ENCODE measurements around the gene MED13L. TPM values are rescaled to one million over a fixed set of nuclear protein-coding genes. Genes with fewer than 3 reads are reported as not detected.
"Not testable (repeated sequence)": the region's sequence is repeated elsewhere in the genome, so short reads cannot be mapped to it uniquely, and the experiment has no call there.

The MED13L gene
- total and polyA plus RNA-seq, 2 donors (not counting 3 experiments of a cell fraction or from before 2014, with no cell fraction given) = 27.4 to 93.6 TPM

DNA sequence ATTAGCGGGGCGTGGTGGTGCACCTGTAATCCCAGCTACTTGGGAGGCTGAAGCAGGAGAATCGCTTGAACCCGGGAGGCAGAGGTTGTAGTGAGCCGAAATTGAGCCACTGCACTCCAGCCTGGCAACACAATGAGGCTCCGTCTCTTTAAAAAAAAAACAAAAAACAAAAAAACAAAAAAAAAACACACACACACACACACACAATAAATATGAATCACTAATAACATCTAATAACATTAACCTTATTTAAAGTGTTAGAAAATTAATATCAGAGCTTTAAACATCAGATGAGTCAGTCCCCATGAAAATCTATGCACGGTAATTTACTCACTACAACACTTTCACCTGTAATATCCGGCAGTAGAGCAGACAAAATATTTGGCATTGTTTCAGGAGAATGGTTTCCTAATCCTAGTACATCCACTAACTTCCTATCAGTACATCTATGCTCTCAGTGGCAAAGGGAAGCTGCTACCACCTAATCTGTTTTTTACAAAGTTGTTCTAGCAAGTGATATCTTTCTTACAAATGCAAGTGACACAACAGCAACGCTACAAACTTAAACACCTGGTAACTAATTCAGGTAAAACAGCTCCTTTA is 36.2 kb downstream of the MED13L start:
- TF ChIP-seq MYC (IDR thresholded peaks at IDR 0.05; ENCODE audit: low read depth, low read length) (no peak), FOS (IDR thresholded peaks at IDR 0.05; ENCODE audit: borderline replicate concordance, insufficient read depth, low read length) (no peak), JUN (IDR thresholded peaks at IDR 0.05; ENCODE audit: borderline replicate concordance, insufficient read depth, insufficient read length, low read depth) (no peak), GATA2 (IDR thresholded peaks at IDR 0.05; ENCODE audit: insufficient read depth, insufficient read length, low read depth, low read length) (no peak), POLR2AphosphoS5 (IDR thresholded peaks at IDR 0.05; ENCODE audit: insufficient read depth, low read depth, low read length) (no peak), POLR2A (IDR thresholded peaks at IDR 0.05; ENCODE audit: low read depth, low read length) (no peak), EZH2 (IDR thresholded peaks at IDR 0.05; ENCODE audit: borderline replicate concordance, low read depth, low read length, severe bottlenecking) (no peak)
- TF ChIP-seq, protein P1, sequence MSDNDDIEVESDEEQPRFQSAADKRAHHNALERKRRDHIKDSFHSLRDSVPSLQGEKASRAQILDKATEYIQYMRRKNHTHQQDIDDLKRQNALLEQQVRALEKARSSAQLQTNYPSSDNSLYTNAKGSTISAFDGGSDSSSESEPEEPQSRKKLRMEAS (IDR thresholded peaks at IDR 0.05; ENCODE audit: insufficient read depth, insufficient read length) = no peak
- TF ChIP-seq, protein P2, sequence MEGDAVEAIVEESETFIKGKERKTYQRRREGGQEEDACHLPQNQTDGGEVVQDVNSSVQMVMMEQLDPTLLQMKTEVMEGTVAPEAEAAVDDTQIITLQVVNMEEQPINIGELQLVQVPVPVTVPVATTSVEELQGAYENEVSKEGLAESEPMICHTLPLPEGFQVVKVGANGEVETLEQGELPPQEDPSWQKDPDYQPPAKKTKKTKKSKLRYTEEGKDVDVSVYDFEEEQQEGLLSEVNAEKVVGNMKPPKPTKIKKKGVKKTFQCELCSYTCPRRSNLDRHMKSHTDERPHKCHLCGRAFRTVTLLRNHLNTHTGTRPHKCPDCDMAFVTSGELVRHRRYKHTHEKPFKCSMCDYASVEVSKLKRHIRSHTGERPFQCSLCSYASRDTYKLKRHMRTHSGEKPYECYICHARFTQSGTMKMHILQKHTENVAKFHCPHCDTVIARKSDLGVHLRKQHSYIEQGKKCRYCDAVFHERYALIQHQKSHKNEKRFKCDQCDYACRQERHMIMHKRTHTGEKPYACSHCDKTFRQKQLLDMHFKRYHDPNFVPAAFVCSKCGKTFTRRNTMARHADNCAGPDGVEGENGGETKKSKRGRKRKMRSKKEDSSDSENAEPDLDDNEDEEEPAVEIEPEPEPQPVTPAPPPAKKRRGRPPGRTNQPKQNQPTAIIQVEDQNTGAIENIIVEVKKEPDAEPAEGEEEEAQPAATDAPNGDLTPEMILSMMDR (IDR thresholded peaks at IDR 0.05; ENCODE audit: extremely low read depth in 1 of 2, insufficient read depth in 1 of 2, low read depth in 1 of 2, low read length in 2 of 2) = no peak
- Histone ChIP-seq H3K4me3 (replicated peaks in 1 of 3; ENCODE audit: insufficient read depth in 1 of 3, low read depth in 1 of 3, low read length in 3 of 3) (no peak overlapping the region), H3K9me3 (replicated peaks; ENCODE audit: control insufficient read depth, insufficient read depth, low read length) (no peaks in the 10 kb centered on the region), H3K9ac (replicated peaks; ENCODE audit: extremely low read depth, insufficient read depth, low read length) (no peak overlapping the region), H3K9me1 (replicated peaks; ENCODE audit: control insufficient read depth, extremely low read depth, insufficient read depth, low read length) (no peaks in the 10 kb centered on the region), H3K27ac (ENCODE audit: insufficient read depth, low read depth, low read length) (no peak overlapping the region), H4K20me1 (replicated peaks; ENCODE audit: control insufficient read depth, extremely low read depth, insufficient read depth, low read length) (peaks cover 26% of the 10 kb centered on the region), H3K4me2 (ENCODE audit: insufficient read depth, low read length) (peak overlapping the region; percentile 55), H3K36me3 (ENCODE audit: control insufficient read depth in 2 of 2, extremely low read depth in 1 of 2, insufficient read depth in 2 of 2, low read length in 2 of 2) (no peaks in the 10 kb centered on the region), H3K27me3 (ENCODE audit: control insufficient read depth in 2 of 2, insufficient read depth in 2 of 2, low read length in 2 of 2) (no peaks in the 10 kb centered on the region), H3K79me2 (ENCODE audit: control insufficient read depth, insufficient read depth, low read length) (peaks cover 89% of the 10 kb centered on the region), H3K4me1 (ENCODE audit: control insufficient read depth, extremely low read depth, insufficient read depth, low read length) (peaks cover 25% of the 10 kb centered on the region), H2AFZ (ENCODE audit: low read depth, low read length) (no peak overlapping the region)
- peak; percentile 26 for DNase-seq (ENCODE audit: low read depth, low spot score)
- no peak for FAIRE-seq
- intact Hi-C loops (cut with micrococcal nuclease) = no loop called here
- dilution Hi-C loops (cut with MboI; ENCODE audit: extremely low pct_ligation_motif_present, low sequenced_read_pairs) = no loop called here
- no TSS peak for BruUV-seq (replicated peaks)
- ChIA-PET POLR2A (interaction anchor here (0.6 kb wide), 1 partner anchor 30 kb away, joined by 4 read pairs; no protein-coding TSS in a partner anchor), CTCF (interaction anchor here (0.7 to 1.4 kb wide), 6 partner anchors 10 to 165 kb away, joined by 3 to 8 read pairs (median 4); no protein-coding TSS in a partner anchor)

DNA sequence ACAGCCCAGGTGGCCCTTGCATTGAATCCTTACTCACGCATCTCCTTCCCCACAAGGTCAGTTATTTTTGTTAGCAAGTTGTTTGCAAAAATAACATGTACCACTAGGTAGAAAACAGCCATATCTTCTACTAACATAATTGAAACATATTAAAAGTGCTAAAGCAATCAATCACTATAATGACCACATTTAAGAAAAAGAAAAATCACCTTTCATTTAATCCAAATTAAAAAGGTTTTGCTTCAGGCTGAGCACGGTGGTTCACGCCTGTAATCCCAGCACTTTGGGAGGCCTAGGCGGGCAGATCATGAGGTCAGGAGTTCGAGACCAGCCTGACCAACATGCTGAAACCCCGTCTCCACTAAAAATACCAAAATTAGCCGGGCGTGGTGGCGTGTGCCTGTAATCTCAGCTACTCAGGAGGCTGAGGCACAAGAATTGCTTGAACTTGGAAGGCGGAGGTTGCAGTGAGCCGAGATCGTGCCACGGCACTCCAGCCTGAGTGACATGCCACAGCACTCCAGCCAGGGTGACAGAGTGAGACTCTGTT is 38.8 kb downstream of the MED13L start:
- H3K27me3 ChIP-seq (ENCODE audit: control insufficient read depth in 2 of 2, insufficient read depth in 2 of 2, low read length in 2 of 2); H3K36me3 ChIP-seq (ENCODE audit: control insufficient read depth in 2 of 2, extremely low read depth in 1 of 2, insufficient read depth in 2 of 2, low read length in 2 of 2); dilution Hi-C loops (cut with MboI; ENCODE audit: extremely low pct_ligation_motif_present, low sequenced_read_pairs); BruUV-seq (replicated peaks); H3K9me3 ChIP-seq (replicated peaks; ENCODE audit: control insufficient read depth, insufficient read depth, low read length); H3K27ac ChIP-seq (ENCODE audit: insufficient read depth, low read depth, low read length); FAIRE-seq; DNase-seq (ENCODE audit: low read depth, low spot score); H3K9me1 ChIP-seq (replicated peaks; ENCODE audit: control insufficient read depth, extremely low read depth, insufficient read depth, low read length); H3K9ac ChIP-seq (replicated peaks; ENCODE audit: extremely low read depth, insufficient read depth, low read length); H2AFZ ChIP-seq (ENCODE audit: low read depth, low read length); POLR2A ChIA-PET; H3K4me2 ChIP-seq (ENCODE audit: insufficient read depth, low read length); H3K4me3 ChIP-seq (replicated peaks in 1 of 3; ENCODE audit: insufficient read depth in 1 of 3, low read depth in 1 of 3, low read length in 3 of 3): not testable (repeated sequence)
- Histone ChIP-seq H3K4me1 (ENCODE audit: control insufficient read depth, extremely low read depth, insufficient read depth, low read length) (peaks cover 22% of the 10 kb centered on the region), H3K79me2 (ENCODE audit: control insufficient read depth, insufficient read depth, low read length) (peaks cover 82% of the 10 kb centered on the region), H4K20me1 (replicated peaks; ENCODE audit: control insufficient read depth, extremely low read depth, insufficient read depth, low read length) (peaks cover 16% of the 10 kb centered on the region)
- intact Hi-C loops (cut with micrococcal nuclease) = loop anchor here (5.0 kb wide), 1 partner anchor 221 kb away; no protein-coding TSS in a partner anchor
- CTCF ChIA-PET = interaction anchor here (3.6 kb wide), 1 partner anchor 95 kb away, joined by 79 read pairs; no protein-coding TSS in a partner anchor
